Tibial artery (tissue), 4 donors: ENCODE results near the gene LRRC51.
A peak's percentile ranks its signal among the peaks of the same experiment; 100 is the strongest.

Experiments
- DNase-seq, 2 donors: peaks; one replicate each; pipeline ENCODE4 v3.0.0-alpha.2; 2019
- H3K27ac ChIP-seq, 2 donors: fragments of 200-600 bp; sonication (generic) in 1 of 2; 1 replicate in 1 of 2; 2 replicates in 1 of 2; pipeline ENCODE4 v1.5.1; 2018 to 2019; ENCODE audit warnings: mild to moderate bottlenecking in 1 of 2
- H3K27me3 ChIP-seq, 2 donors: fragments of 200-600 bp; sonication (generic) in 1 of 2; one replicate each; pipeline versions ENCODE4 v1.5.1 to v1.6.0; 2016 to 2019
- H3K36me3 ChIP-seq, 3 donors: fragments of 200-600 bp; sonication (generic) in 2 of 3; one replicate each; pipeline ENCODE4 v1.5.1; 2016 to 2019; ENCODE audit warnings: mild to moderate bottlenecking in 2 of 3
- H3K4me1 ChIP-seq, 4 donors: fragments of 200-600 bp; sonication (generic) in 2 of 4; 1 replicate in 3 of 4; 2 replicates in 1 of 4; pipeline ENCODE4 v1.5.1; 2016 to 2019
- H3K4me3 ChIP-seq, 2 donors: fragments of 200-600 bp; sonication (generic) in 1 of 2; 1 replicate in 1 of 2; 2 replicates in 1 of 2; pipeline ENCODE4 v1.5.1; 2018 to 2019; ENCODE audit warnings: mild to moderate bottlenecking in 2 of 2
- H3K9me3 ChIP-seq, 3 donors: fragments of 200-600 bp; sonication (generic) in 1 of 3; one replicate each; pipeline ENCODE4 v1.5.1; 2016 to 2019
- CTCF ChIP-seq, 2 experiments: fragments of 200-600 bp in 1 of 2; fragments of 450-650 bp in 1 of 2; IDR thresholded peaks; one replicate each; pipeline ENCODE4 v1.5.1; 2017 to 2019; ENCODE audit warnings: antibody characterized with exemption in 2 of 2, mild to moderate bottlenecking in 1 of 2, moderate library complexity in 1 of 2
- intact Hi-C: fragments of 100-400 bp; cut with DNase I; formaldehyde crosslinking; loops from one replicate; pipeline ENCODE4 v1.15.0; 2023; ENCODE audit warnings: low total_unique reads

Gene LRRC51

GRCh38 chr11:72084965-72085364 lies 4.3 kb downstream of the LRRC51 start:
- intact Hi-C loops, result loop anchor here (5.0 kb wide), 1 partner anchor 58 kb away; no protein-coding TSS in a partner anchor
- Histone ChIP-seq H3K27ac (no peak overlapping the region), H3K27me3 (no peaks in the 10 kb centered on the region), H3K4me3 (no peak overlapping the region), H3K4me1 (peaks cover 0 to 12% (median 7%) of the 10 kb centered on the region in 4 donors), H3K9me3 (no peaks in the 10 kb centered on the region), H3K36me3 (peaks cover 0 to 29% (median 13%) of the 10 kb centered on the region in 3 donors)
- DNase-seq, result no peak
- TF ChIP-seq CTCF (IDR thresholded peaks at IDR 0.05), result no peak

GRCh38 chr11:72085621-72086351 lies 5.1 kb downstream of the LRRC51 start:
- intact Hi-C loops, result loop anchor here (5.0 kb wide), 1 partner anchor 58 kb away; no protein-coding TSS in a partner anchor
- DNase-seq, result no peak
- Histone ChIP-seq H3K4me1 (peaks cover 0 to 12% (median 7%) of the 10 kb centered on the region in 4 donors), H3K27ac (no peak overlapping the region), H3K27me3 (no peaks in the 10 kb centered on the region), H3K9me3 (no peaks in the 10 kb centered on the region), H3K4me3 (no peak overlapping the region), H3K36me3 (peaks cover 0 to 37% (median 14%) of the 10 kb centered on the region in 3 donors)
- no peak for TF ChIP-seq CTCF (IDR thresholded peaks at IDR 0.05)

GRCh38 chr11:72088076-72088808 lies 7.6 kb downstream of the LRRC51 start:
- intact Hi-C loops, result loop anchor here (5.0 kb wide), 1 partner anchor 61 kb away; no protein-coding TSS in a partner anchor
- Histone ChIP-seq H3K27me3 (no peaks in the 10 kb centered on the region), H3K4me1 (peaks cover 0 to 9% (median 3%) of the 10 kb centered on the region in 4 donors), H3K9me3 (no peaks in the 10 kb centered on the region), H3K27ac (no peak overlapping the region), H3K36me3 (peaks cover 0 to 39% (median 14%) of the 10 kb centered on the region in 3 donors), H3K4me3 (no peak overlapping the region)
- DNase-seq, result no peak
- no peak for TF ChIP-seq CTCF (IDR thresholded peaks at IDR 0.05)

- Histone ChIP-seq H3K4me3 (no peak overlapping the region), H3K27me3 (no peaks in the 10 kb centered on the region), H3K4me1 (peaks cover 0 to 9% (median 3%) of the 10 kb centered on the region in 4 donors), H3K36me3 (peaks cover 0 to 63% (median 31%) of the 10 kb centered on the region in 3 donors), H3K9me3 (no peaks in the 10 kb centered on the region), H3K27ac (no peak overlapping the region)
- intact Hi-C loops, result no loop called here
- peak; percentile 78 to 81 for DNase-seq
- TF ChIP-seq CTCF (IDR thresholded peaks at IDR 0.05), result peak; percentile 82 to 87
Observed at GRCh38 chr11:72091292-72091691, 10.6 kb downstream of the LRRC51 start.

GRCh38 chr11:72098741-72099140 lies 18.1 kb downstream of the LRRC51 start:
- Histone ChIP-seq H3K4me1 (peaks cover 0 to 34% (median 25%) of the 10 kb centered on the region in 4 donors), H3K27ac (no peak overlapping the region), H3K9me3 (no peaks in the 10 kb centered on the region)

More at GRCh38 chr11:72098741-72099140, 18.1 kb downstream of the LRRC51 start:
- intact Hi-C loops, result no loop called here
- Histone ChIP-seq H3K36me3 (peaks cover 28 to 69% (median 47%) of the 10 kb centered on the region in 3 donors), H3K4me3 (no peak overlapping the region), H3K27me3 (no peaks in the 10 kb centered on the region)
- DNase-seq, result no peak
- no peak for TF ChIP-seq CTCF (IDR thresholded peaks at IDR 0.05)
